Measurements from ENCODE around the gene VPS37D.

The VPS37D gene

GRCh38 chr7:73683056-73683787, 15.6 kb downstream of the VPS37D start, which contains the start of the genes BUD23 and DNAJC30:
BUD23 (plus strand) TSS chr7:73683597; CDS start chr7:73683626, 29 bp downstream.
DNAJC30 (minus strand) TSS chr7:73683453; CDS start chr7:73683423, 30 bp downstream.
- no peak for TF ChIP-seq CTCF (conservative IDR thresholded peaks at IDR 0.05)
- peak within 1 kb of the TSS; percentile 89 for H3K27ac ChIP-seq

- TF ChIP-seq CTCF (conservative IDR thresholded peaks at IDR 0.05) = no peak
- H3K27ac ChIP-seq = peak overlapping the region; percentile 89
These were observed 16.4 kb downstream of the VPS37D start for GRCh38 chr7:73683788-73684693.

- no peak overlapping the region for H3K27ac ChIP-seq
- no peak for TF ChIP-seq CTCF (conservative IDR thresholded peaks at IDR 0.05)
These were observed 17.7 kb downstream of the VPS37D start for GRCh38 chr7:73685311-73685710.

GRCh38 chr7:73688288-73688687, 20.7 kb downstream of the VPS37D start:
- TF ChIP-seq CTCF (conservative IDR thresholded peaks at IDR 0.05) = no peak
- no peak overlapping the region for H3K27ac ChIP-seq

- no peak overlapping the region for H3K27ac ChIP-seq
- TF ChIP-seq CTCF (conservative IDR thresholded peaks at IDR 0.05) = no peak
These were observed 23.0 kb downstream of the VPS37D start for GRCh38 chr7:73690646-73691045.

GRCh38 chr7:73696372-73696771, 28.7 kb downstream of the VPS37D start:
- no peak for TF ChIP-seq CTCF (conservative IDR thresholded peaks at IDR 0.05)
- H3K27ac ChIP-seq = no peak overlapping the region

GRCh38 chr7:73698410-73698809, 30.8 kb downstream of the VPS37D start:
- no peak overlapping the region for H3K27ac ChIP-seq
- TF ChIP-seq CTCF (conservative IDR thresholded peaks at IDR 0.05) = no peak
